HepG2 (cell line): Measurements from ENCODE around the gene PIR. TPM values are rescaled to one million over a fixed set of nuclear protein-coding genes. Genes with fewer than 3 reads are reported as not detected.

Experiments
- AKAP8 ChIP-seq: sonication (generic); formaldehyde crosslinking; IDR thresholded peaks from 2 replicates; pipeline ENCODE4 v1.5.1; 2020; ENCODE audit warnings: mild to moderate bottlenecking, missing genetic modification reagents
- BRCA1 ChIP-seq: sonication (generic); formaldehyde crosslinking; IDR thresholded peaks from 2 replicates; pipeline ENCODE4 v1.4.0; 2020; ENCODE audit warnings: missing genetic modification reagents
- CENPT ChIP-seq: sonication (generic); formaldehyde crosslinking; IDR thresholded peaks from 2 replicates; pipeline ENCODE4 v1.8.0; 2022; ENCODE audit warnings: low read depth, mild to moderate bottlenecking, moderate library complexity, missing genetic modification reagents
- ELF3 ChIP-seq: IDR thresholded peaks from 2 replicates; pipeline ENCODE4 v1.6.1; 2016; ENCODE audit warnings: missing genetic modification reagents, missing compliant biosample characterization
- HCFC1 ChIP-seq: fragments of 150-350 bp; IDR thresholded peaks from 2 replicates; pipeline ENCODE4 v1.6.1; 2014; ENCODE audit warnings: low read depth, low read length
- HOXA9 ChIP-seq: sonication (generic); formaldehyde crosslinking; IDR thresholded peaks from 2 replicates; pipeline ENCODE4 v1.8.1; 2022; ENCODE audit warnings: missing genetic modification reagents, mild to moderate bottlenecking, moderate library complexity, borderline replicate concordance
- KDM1A ChIP-seq: IDR thresholded peaks from 2 replicates; pipeline ENCODE4 v1.6.1; 2016; ENCODE audit warnings: missing compliant biosample characterization
- MXI1 ChIP-seq: IDR thresholded peaks from 3 replicates; pipeline ENCODE4 v1.6.1; 2012; ENCODE audit warnings: low read depth, low read length, inconsistent platforms, borderline replicate concordance
- NFYC ChIP-seq: IDR thresholded peaks from 2 replicates; pipeline ENCODE4 v1.6.1; 2016; ENCODE audit warnings: missing genetic modification reagents, missing compliant biosample characterization
- POLR2G ChIP-seq: fragments of 200-400 bp; formaldehyde crosslinking; IDR thresholded peaks from 2 replicates; pipeline ENCODE4 v1.6.1; 2018; ENCODE audit warnings: mild to moderate bottlenecking, low read depth, low read length, moderate library complexity
- RCOR2 ChIP-seq: IDR thresholded peaks from 2 replicates; pipeline ENCODE4 v1.6.1; 2016; ENCODE audit warnings: missing biosample characterization, missing genetic modification reagents
- REXO4 ChIP-seq: sonication (generic); formaldehyde crosslinking; IDR thresholded peaks from 2 replicates; pipeline ENCODE4 v1.8.0; 2022; ENCODE audit warnings: missing genetic modification reagents, mild to moderate bottlenecking, borderline replicate concordance
- RFXAP ChIP-seq: sonication (generic); formaldehyde crosslinking; IDR thresholded peaks from 2 replicates; pipeline ENCODE4 v1.4.0; 2020; ENCODE audit warnings: missing genetic modification reagents, borderline replicate concordance
- SKI ChIP-seq: fragments of 450-650 bp; IDR thresholded peaks from one replicate; pipeline ENCODE4 v1.6.1; 2018; ENCODE audit warnings: mild to moderate bottlenecking; ENCODE audit not compliant: partially characterized antibody
- SPEN ChIP-seq: sonication (generic); formaldehyde crosslinking; IDR thresholded peaks from 2 replicates; pipeline ENCODE4 v1.5.1; 2020; ENCODE audit warnings: low read depth, mild to moderate bottlenecking, missing genetic modification reagents
- ZFAT ChIP-seq: sonication (generic); formaldehyde crosslinking; conservative IDR thresholded peaks from 2 replicates; pipeline ENCODE4 v1.8.1; 2023; ENCODE audit warnings: missing genetic modification reagents, inconsistent platforms
- ZFX ChIP-seq: sonication (generic); formaldehyde crosslinking; IDR thresholded peaks from 2 replicates; pipeline ENCODE4 v1.4.0; 2020; ENCODE audit warnings: mild to moderate bottlenecking, low read depth, missing genetic modification reagents, moderate library complexity
- ZMYM4 ChIP-seq: sonication (generic); formaldehyde crosslinking; IDR thresholded peaks from 2 replicates; pipeline ENCODE4 v1.8.1; 2023; ENCODE audit warnings: mild to moderate bottlenecking, missing genetic modification reagents
- ZNF30 ChIP-seq: sonication (generic); formaldehyde crosslinking; IDR thresholded peaks from 2 replicates; pipeline ENCODE4 v1.5.0; 2020; ENCODE audit warnings: mild to moderate bottlenecking, missing genetic modification reagents
- ZNF331 ChIP-seq: sonication (generic); formaldehyde crosslinking; IDR thresholded peaks from 2 replicates; pipeline ENCODE4 v1.4.0; 2020; ENCODE audit warnings: missing genetic modification reagents
- ZNF343 ChIP-seq: sonication (generic); formaldehyde crosslinking; IDR thresholded peaks from 2 replicates; pipeline ENCODE4 v1.4.0; 2020; ENCODE audit warnings: mild to moderate bottlenecking, missing genetic modification reagents
- ZNF354B ChIP-seq: sonication (generic); formaldehyde crosslinking; IDR thresholded peaks from 2 replicates; pipeline ENCODE4 v1.8.0; 2022; ENCODE audit warnings: mild to moderate bottlenecking, missing genetic modification reagents
- ZNF484 ChIP-seq: sonication (generic); formaldehyde crosslinking; IDR thresholded peaks from 2 replicates; pipeline ENCODE4 v1.5.1; 2020; ENCODE audit warnings: mild to moderate bottlenecking, low read depth, missing genetic modification reagents, borderline replicate concordance
- ZNF510 ChIP-seq: sonication (generic); formaldehyde crosslinking; IDR thresholded peaks from 2 replicates; pipeline ENCODE4 v1.4.0; 2020; ENCODE audit warnings: low read depth, mild to moderate bottlenecking, missing genetic modification reagents
- ZNF543 ChIP-seq: sonication (generic); formaldehyde crosslinking; IDR thresholded peaks from 2 replicates; pipeline ENCODE4 v1.4.0; 2020; ENCODE audit warnings: mild to moderate bottlenecking, missing genetic modification reagents
- ZNF546 ChIP-seq: sonication (generic); formaldehyde crosslinking; conservative IDR thresholded peaks from 2 replicates; pipeline ENCODE4 v1.8.1; 2023; ENCODE audit warnings: mild to moderate bottlenecking, missing genetic modification reagents
- polyA plus RNA-seq, 8 experiments: library from polyadenylated mRNA; depleted of rRNA in 3 of 8; stranded (reverse) in 7 of 8; unstranded in 1 of 8; fragments of >200 nt; fragmentation: Illumina TruSeq in 4 of 8; extraction: Trizol in 4 of 8; gene quantifications; 2 replicates each; pipeline versions ENCODE4 v1.2.1 to v1.2.3, GENCODE V29; 2011 to 2016; ENCODE audit warnings: low read depth in 4 of 8, missing spikeins in 1 of 8, mixed read lengths in 1 of 8; ENCODE audit not compliant: insufficient read depth in 1 of 8
- total RNA-seq, 5 experiments: library from RNA; depleted of rRNA; stranded (reverse); fragments of >200 nt; fragmentation: Illumina TruSeq; extraction: Trizol; gene quantifications; 2 replicates each; pipeline ENCODE4 v1.2.3, GENCODE V29; 2016; ENCODE audit warnings: low read depth in 1 of 5
- TF ChIP-seq, protein P1 (sequence below): sonication (generic); formaldehyde crosslinking; IDR thresholded peaks from 2 replicates; pipeline ENCODE4 v1.5.0; 2020; ENCODE audit warnings: missing genetic modification reagents
- TF ChIP-seq, protein P2 (sequence below): sonication (generic); formaldehyde crosslinking; IDR thresholded peaks from 2 replicates; pipeline ENCODE4 v1.5.0; 2020; ENCODE audit warnings: missing genetic modification reagents, mild to moderate bottlenecking, borderline replicate concordance
- TF ChIP-seq, protein P3 (sequence below): sonication (generic); formaldehyde crosslinking; IDR thresholded peaks from 2 replicates; pipeline ENCODE4 v1.4.0; 2020; ENCODE audit warnings: missing genetic modification reagents

Gene PIR
- total and polyA plus RNA-seq, 2 of the 13 experiments (the other 11 are each of a cell fraction or from before 2014, with no cell fraction given), result 12.2 to 38.0 TPM

DNA sequence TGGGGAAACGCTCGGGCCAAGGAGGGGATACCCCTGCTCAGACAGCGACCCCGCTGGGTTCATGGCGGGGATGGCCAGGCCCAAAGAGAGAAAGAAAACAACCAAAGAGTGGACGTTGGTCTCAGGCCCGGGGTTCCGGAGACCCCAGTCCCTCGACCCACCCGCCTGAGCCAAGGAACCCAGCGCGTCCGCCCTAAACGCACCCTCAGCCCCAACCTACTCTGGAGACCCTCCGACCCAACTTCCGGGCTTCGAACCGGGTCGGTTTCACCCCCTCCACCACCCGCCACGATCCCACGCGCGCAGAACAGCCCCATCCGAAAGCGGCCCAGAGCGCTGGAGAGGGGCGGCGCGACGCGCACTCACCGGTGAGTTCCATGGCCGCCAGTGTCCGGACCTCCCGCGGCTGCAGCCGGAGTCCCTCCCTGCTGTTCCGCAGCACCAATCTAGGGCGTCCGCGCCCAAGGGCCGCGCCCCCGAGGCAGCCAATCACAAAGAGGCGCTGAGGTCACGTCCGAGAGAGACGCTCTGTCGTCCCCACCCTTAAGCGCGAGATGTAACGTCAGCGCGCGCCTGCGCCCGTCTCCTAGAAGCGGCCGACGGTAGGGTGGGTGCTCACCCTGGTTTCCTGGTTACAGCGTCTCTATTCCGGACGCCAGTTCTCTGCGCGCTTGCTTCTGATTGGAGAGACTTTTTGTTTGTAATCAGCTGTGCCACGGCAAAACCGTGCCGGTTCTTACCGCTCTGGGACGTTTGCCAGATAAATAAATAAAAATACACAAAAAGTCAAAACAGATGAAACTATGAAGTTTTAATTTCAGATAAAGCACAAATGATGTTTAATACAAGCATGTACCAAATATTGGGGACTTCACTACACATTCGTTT is 157.8 kb downstream of the PIR start, which contains the start of gene PIGA (continued):
- TF ChIP-seq ZNF543 (CRISPR knock-in tag) (no peak), HCFC1 (no peak), ZMYM4 (CRISPR knock-in tag) (peak; percentile 86), HOXA9 (CRISPR knock-in tag) (no peak), ZNF510 (CRISPR knock-in tag) (no peak), AKAP8 (no peak), ZFAT (CRISPR knock-in tag) (no peak), ZNF546 (CRISPR knock-in tag) (no peak), CENPT (CRISPR knock-in tag) (no peak), MXI1 (peak; percentile 72; the same call in 1 of the 3 replicates), ZNF30 (no peak), POLR2G (peak; percentile 81), ELF3 (peak; percentile 30; the same call in 1 of the 2 replicates), SKI (no peak), KDM1A (CRISPR knock-in tag) (no peak), SPEN (CRISPR knock-in tag) (no peak), ZNF343 (CRISPR knock-in tag) (no peak), REXO4 (CRISPR knock-in tag) (no peak), ZNF331 (CRISPR knock-in tag) (no peak), RCOR2 (CRISPR knock-in tag) (no peak), ZNF484 (CRISPR knock-in tag) (no peak), BRCA1 (no peak), RFXAP (CRISPR knock-in tag) (0 out of 2 replicates have a peak, but pooled peaks have one; percentile 24), NFYC (CRISPR knock-in tag) (peak; percentile 90), ZNF354B (CRISPR knock-in tag) (no peak), ZFX (CRISPR knock-in tag) (peak; percentile 73; the same call in 1 of the 2 replicates)
- TF ChIP-seq, protein P1, sequence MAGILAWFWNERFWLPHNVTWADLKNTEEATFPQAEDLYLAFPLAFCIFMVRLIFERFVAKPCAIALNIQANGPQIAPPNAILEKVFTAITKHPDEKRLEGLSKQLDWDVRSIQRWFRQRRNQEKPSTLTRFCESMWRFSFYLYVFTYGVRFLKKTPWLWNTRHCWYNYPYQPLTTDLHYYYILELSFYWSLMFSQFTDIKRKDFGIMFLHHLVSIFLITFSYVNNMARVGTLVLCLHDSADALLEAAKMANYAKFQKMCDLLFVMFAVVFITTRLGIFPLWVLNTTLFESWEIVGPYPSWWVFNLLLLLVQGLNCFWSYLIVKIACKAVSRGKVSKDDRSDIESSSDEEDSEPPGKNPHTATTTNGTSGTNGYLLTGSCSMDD (CRISPR knock-in tag), result no peak
- TF ChIP-seq, protein P2, sequence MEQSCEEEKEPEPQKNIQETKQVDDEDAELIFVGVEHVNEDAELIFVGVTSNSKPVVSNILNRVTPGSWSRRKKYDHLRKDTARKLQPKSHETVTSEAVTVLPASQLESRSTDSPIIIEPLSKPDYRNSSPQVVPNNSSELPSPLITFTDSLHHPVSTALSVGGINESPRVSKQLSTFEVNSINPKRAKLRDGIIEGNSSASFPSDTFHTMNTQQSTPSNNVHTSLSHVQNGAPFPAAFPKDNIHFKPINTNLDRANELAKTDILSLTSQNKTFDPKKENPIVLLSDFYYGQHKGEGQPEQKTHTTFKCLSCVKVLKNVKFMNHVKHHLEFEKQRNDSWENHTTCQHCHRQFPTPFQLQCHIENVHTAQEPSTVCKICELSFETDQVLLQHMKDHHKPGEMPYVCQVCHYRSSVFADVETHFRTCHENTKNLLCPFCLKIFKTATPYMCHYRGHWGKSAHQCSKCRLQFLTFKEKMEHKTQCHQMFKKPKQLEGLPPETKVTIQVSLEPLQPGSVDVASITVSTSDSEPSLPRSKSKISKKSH, result no peak
- TF ChIP-seq, protein P3, sequence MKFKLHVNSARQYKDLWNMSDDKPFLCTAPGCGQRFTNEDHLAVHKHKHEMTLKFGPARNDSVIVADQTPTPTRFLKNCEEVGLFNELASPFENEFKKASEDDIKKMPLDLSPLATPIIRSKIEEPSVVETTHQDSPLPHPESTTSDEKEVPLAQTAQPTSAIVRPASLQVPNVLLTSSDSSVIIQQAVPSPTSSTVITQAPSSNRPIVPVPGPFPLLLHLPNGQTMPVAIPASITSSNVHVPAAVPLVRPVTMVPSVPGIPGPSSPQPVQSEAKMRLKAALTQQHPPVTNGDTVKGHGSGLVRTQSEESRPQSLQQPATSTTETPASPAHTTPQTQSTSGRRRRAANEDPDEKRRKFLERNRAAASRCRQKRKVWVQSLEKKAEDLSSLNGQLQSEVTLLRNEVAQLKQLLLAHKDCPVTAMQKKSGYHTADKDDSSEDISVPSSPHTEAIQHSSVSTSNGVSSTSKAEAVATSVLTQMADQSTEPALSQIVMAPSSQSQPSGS, result 0 out of 2 replicates have a peak, but pooled peaks have one; percentile 35
